PC-9 (cell line): Measurements from ENCODE around the gene TUBB4B.

Source experiments
- EZH2 ChIP-seq: fragments of 200-600 bp; sonication (generic); IDR thresholded peaks from 2 replicates; pipeline ENCODE4 v1.8.0; 2017; ENCODE audit warnings: antibody characterized with exemption, low read depth
- TF ChIP-seq, protein P1 (sequence below): fragments of 200-600 bp; sonication (generic); conservative IDR thresholded peaks from 2 replicates; pipeline ENCODE4 v1.6.1; 2017; ENCODE audit warnings: mixed run types, antibody characterized with exemption, mild to moderate bottlenecking, moderate library complexity

DNA sequence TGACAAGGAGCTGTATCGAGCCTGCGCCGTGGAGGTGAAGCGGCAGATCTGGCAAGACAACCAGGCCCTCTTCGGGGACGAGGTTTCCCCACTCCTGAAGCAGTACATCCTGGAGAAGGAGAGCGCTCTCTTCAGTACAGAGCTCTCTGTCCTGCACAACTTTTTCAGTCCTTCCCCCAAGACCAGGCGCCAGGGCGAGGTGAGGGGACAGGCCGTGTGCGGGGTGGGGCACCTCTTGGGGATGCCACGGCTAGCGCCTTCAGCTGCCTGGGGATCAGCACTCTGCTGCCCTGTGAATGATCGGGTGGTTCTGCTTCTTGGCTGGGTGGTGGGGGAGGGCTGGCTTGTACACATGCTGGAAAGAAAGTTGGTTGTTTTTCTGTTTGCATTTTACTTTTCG, 15.8 kb downstream of the TUBB4B start:
- TF ChIP-seq EZH2 = no peak
- TF ChIP-seq, protein P1, sequence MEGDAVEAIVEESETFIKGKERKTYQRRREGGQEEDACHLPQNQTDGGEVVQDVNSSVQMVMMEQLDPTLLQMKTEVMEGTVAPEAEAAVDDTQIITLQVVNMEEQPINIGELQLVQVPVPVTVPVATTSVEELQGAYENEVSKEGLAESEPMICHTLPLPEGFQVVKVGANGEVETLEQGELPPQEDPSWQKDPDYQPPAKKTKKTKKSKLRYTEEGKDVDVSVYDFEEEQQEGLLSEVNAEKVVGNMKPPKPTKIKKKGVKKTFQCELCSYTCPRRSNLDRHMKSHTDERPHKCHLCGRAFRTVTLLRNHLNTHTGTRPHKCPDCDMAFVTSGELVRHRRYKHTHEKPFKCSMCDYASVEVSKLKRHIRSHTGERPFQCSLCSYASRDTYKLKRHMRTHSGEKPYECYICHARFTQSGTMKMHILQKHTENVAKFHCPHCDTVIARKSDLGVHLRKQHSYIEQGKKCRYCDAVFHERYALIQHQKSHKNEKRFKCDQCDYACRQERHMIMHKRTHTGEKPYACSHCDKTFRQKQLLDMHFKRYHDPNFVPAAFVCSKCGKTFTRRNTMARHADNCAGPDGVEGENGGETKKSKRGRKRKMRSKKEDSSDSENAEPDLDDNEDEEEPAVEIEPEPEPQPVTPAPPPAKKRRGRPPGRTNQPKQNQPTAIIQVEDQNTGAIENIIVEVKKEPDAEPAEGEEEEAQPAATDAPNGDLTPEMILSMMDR = no peak
